PC-9 (cell line): ENCODE results near the gene ARFIP1. TPM values are rescaled to one million over a fixed set of nuclear protein-coding genes. Genes with fewer than 3 reads are reported as not detected.

Experiments used
- BruUV-seq: library from RNA; stranded (reverse); fragments of 400-500 nt; replicated peaks from 2 replicates; lab custom pipeline; 2021; lab: Mats Ljungman, UMichigan
- CTCF ChIA-PET: fragments of 300-600 bp; sonication (Branson Sonifier 250); formaldehyde crosslinking; loops from one replicate; lab custom pipeline; 2022; ENCODE audit warnings: antibody characterized with exemption; lab: Charles Lee
- POLR2A ChIA-PET: fragments of 300-600 bp; sonication (Branson Sonifier 250); formaldehyde crosslinking; loops from one replicate; lab custom pipeline; 2022; ENCODE audit warnings: antibody characterized with exemption; ENCODE audit not compliant: unreplicated experiment; lab: Charles Lee
- DNase-seq, 2 experiments: peaks; one replicate each; pipeline versions ENCODE4 v3.0.0 to v3.0.0-alpha.2; 2015 to 2022; ENCODE audit warnings: mixed read lengths in 1 of 2
- H2AFZ ChIP-seq: fragments of 200-600 bp; sonication (generic); 2 replicates; pipeline ENCODE4 v1.8.1; 2017; ENCODE audit warnings: antibody characterized with exemption
- H3F3A ChIP-seq: fragments of 200-600 bp; sonication (generic); 2 replicates; pipeline ENCODE4 v1.8.1; 2017; ENCODE audit warnings: antibody characterized with exemption, mild to moderate bottlenecking, low read depth; ENCODE audit not compliant: insufficient read depth
- H3K27ac ChIP-seq: fragments of 200-600 bp; sonication (generic); 2 replicates; pipeline ENCODE4 v1.6.1; 2016; ENCODE audit warnings: mixed run types
- H3K27me3 ChIP-seq: fragments of 200-600 bp; sonication (generic); 2 replicates; pipeline ENCODE4 v1.6.1; 2016; ENCODE audit warnings: low read depth, mixed run types; ENCODE audit not compliant: insufficient read depth
- H3K36me3 ChIP-seq: fragments of 200-600 bp; sonication (generic); 2 replicates; pipeline ENCODE4 v1.6.1; 2016; ENCODE audit warnings: low read depth, mixed run types
- H3K4me1 ChIP-seq: fragments of 200-600 bp; sonication (generic); replicated peaks from 2 replicates; pipeline ENCODE4 v1.6.1; 2016; ENCODE audit warnings: mixed run types; ENCODE audit not compliant: insufficient read depth
- H3K4me2 ChIP-seq: fragments of 200-600 bp; sonication (generic); 2 replicates; pipeline ENCODE4 v1.6.1; 2017; ENCODE audit warnings: mixed run types
- H3K4me3 ChIP-seq: fragments of 200-600 bp; sonication (generic); 2 replicates; pipeline ENCODE4 v1.6.1; 2016; ENCODE audit warnings: mixed run types
- H3K79me2 ChIP-seq: fragments of 200-600 bp; sonication (generic); 2 replicates; pipeline ENCODE4 v1.6.1; 2017; ENCODE audit warnings: low read depth, mixed run types
- H3K9me2 ChIP-seq: fragments of 200-600 bp; sonication (generic); 2 replicates; pipeline ENCODE4 v1.8.1; 2017; ENCODE audit warnings: mild to moderate bottlenecking; ENCODE audit not compliant: insufficient read depth
- H3K9me3 ChIP-seq: fragments of 200-600 bp; sonication (generic); 2 replicates; pipeline ENCODE4 v1.8.1; 2016; ENCODE audit warnings: low read depth; ENCODE audit not compliant: insufficient read depth
- H4K20me1 ChIP-seq: fragments of 200-600 bp; sonication (generic); 2 replicates; pipeline ENCODE4 v1.8.1; 2017; ENCODE audit not compliant: insufficient read depth
- EZH2 ChIP-seq: fragments of 200-600 bp; sonication (generic); IDR thresholded peaks from 2 replicates; pipeline ENCODE4 v1.8.0; 2017; ENCODE audit warnings: antibody characterized with exemption, low read depth
- intact Hi-C: fragments of 100-400 bp; cut with micrococcal nuclease; formaldehyde crosslinking; loops from one replicate; pipeline ENCODE4 v1.10.0; 2022; ENCODE audit not compliant: unreplicated experiment
- total RNA-seq: library from RNA; stranded (reverse); gene quantifications from 2 replicates; pipeline ENCODE4 v1.2.3, GENCODE V29; 2021
- TF ChIP-seq, protein P1 (sequence below): fragments of 200-600 bp; sonication (generic); conservative IDR thresholded peaks from 2 replicates; pipeline ENCODE4 v1.6.1; 2017; ENCODE audit warnings: mixed run types, antibody characterized with exemption, mild to moderate bottlenecking, moderate library complexity

ARFIP1 gene
- total RNA-seq, 1 experiment from 2014 or later = 38.4 TPM

DNA sequence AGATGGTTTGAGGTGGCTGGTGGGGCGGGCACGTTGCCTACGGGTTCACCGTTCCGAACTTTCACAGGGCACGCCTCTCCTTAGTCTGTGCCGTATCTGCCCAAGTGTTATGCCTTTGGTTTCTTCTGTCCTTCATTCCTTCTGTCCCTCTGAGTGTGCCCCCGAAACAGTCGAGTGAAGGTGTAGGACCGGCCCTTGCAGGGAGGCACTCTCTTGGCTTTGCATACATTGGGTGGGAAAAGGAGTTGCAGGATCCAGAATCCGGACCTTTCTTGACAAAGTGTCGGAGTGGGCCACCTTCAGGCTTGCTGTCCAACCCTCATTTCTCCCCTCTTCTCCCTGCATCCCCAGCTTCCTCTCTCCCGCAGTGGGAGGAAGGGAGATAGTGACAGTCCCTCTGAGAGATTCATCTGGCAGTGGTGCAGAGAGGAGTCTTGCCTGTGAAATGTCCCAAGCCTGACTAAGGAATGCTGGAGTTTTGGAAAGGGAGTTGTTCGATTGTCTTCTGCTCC, 569 bp downstream of the ARFIP1 start:
- Histone ChIP-seq H3K27me3 (no peaks in the 10 kb centered on the region), H2AFZ (peak overlapping the region; percentile 97), H3K9me3 (no peaks in the 10 kb centered on the region), H3K4me2 (peak overlapping the region; percentile 94), H3K36me3 (no peaks in the 10 kb centered on the region), H3K9me2 (no peaks in the 10 kb centered on the region), H3K4me3 (peak overlapping the region; percentile 72), H3K27ac (peak overlapping the region; percentile 71), H3F3A (no peaks in the 10 kb centered on the region), H3K79me2 (peaks cover 49% of the 10 kb centered on the region), H3K4me1 (peaks cover 24% of the 10 kb centered on the region; the same call in 1 of the 2 replicates), H4K20me1 (no peaks in the 10 kb centered on the region; the same call in 1 of the 2 replicates)
- TF ChIP-seq EZH2 = no peak
- TF ChIP-seq, protein P1, sequence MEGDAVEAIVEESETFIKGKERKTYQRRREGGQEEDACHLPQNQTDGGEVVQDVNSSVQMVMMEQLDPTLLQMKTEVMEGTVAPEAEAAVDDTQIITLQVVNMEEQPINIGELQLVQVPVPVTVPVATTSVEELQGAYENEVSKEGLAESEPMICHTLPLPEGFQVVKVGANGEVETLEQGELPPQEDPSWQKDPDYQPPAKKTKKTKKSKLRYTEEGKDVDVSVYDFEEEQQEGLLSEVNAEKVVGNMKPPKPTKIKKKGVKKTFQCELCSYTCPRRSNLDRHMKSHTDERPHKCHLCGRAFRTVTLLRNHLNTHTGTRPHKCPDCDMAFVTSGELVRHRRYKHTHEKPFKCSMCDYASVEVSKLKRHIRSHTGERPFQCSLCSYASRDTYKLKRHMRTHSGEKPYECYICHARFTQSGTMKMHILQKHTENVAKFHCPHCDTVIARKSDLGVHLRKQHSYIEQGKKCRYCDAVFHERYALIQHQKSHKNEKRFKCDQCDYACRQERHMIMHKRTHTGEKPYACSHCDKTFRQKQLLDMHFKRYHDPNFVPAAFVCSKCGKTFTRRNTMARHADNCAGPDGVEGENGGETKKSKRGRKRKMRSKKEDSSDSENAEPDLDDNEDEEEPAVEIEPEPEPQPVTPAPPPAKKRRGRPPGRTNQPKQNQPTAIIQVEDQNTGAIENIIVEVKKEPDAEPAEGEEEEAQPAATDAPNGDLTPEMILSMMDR = no peak
- ChIA-PET POLR2A (interaction anchor here (0.5 to 1.0 kb wide), 4 partner anchors 17 to 366 kb away, joined by 3 to 12 read pairs (median 4); no protein-coding TSS in a partner anchor), CTCF (no interaction called here)
- DNase-seq = no peak
- intact Hi-C loops = no loop called here
- TSS peak; percentile 53 for BruUV-seq

DNA sequence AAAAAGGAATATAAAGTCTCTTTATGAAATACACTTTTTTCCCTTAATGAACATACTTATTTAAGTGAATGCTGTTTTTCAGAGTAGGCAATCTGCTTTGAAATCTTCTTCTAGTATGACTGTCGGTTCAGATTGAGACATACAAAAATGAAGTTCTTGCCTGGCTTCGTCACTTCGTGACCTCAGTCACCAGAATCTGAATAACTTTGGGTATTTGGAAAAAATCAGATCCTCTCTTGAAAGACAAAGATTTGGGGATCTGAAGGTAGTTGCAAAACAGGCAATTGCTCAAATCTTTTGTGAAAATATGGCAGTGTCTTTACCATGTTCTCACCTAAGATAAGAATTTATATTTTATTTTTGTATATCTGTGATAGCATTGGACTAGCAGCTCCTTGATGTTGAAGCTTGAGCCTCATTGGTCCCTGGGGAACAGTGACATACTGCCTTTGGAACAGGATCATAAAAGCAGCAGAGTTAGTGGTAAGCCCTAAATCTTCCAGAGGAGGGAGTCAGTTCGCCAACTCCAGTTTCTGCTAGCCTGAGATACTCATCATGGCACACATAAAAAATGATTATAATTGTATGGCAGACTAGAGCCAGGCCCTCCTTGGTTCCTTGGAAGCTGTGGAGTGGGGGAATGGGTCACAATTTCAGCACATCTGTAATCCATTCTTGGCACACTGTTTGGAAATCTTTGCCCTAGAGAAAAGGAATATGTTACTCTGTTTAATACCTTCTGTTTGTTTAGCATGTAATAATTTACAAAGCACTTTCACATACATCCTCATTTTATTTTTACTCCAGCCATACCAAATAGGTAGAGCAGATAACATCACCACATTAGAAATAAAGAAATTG, 5.0 kb downstream of the ARFIP1 start:
- TF ChIP-seq EZH2 = no peak
- TF ChIP-seq, protein P1 = no peak
- no peak overlapping the region for H3K27ac ChIP-seq
- CTCF ChIA-PET = no interaction called here

DNA sequence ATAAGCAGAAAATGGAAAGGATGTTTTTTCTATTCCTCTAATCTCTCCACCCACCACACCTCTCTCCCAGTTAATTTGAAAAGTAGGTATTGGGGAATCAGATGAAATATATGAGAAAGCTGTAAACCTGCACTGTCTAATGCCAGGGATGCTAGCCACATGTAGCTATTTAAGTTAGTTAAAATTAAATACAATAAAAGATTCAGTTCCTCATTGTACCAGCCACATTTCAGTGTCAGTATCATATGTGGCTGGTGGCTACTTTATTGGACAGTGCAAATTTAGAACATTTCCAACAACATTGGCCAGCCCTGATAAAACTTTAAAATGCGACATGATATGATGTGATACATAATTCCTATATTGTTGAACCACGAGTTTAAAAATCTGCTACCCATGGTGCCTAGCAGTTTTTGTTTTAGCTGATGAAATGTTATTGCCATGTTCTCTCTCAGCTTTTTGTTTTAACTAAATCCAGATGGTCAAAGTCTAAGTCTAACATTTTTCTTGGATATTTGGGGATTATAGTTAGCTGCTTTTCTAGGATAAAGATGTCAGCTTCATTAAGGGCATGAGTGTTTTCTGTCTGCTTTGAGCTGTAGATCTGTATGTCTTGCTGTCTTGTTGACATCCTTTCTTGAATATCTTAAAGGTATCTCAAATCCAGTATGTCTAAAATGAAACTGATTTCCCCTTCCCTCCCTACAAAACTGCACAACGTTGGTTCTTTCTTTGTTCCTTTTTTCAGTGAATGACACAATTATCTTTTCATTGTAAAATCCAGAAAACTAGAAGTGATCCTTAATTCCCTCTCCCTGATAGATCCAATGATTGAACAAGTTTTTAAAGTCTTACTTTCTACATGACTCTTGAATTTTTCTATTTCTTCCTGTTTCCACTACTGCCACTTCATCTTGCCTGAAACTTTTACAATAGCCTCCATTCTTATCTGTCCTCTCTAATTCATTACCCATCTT, 6.2 kb downstream of the ARFIP1 start:
- peaks cover 15% of the 10 kb centered on the region; the same call in 1 of the 2 replicates for H3K4me1 ChIP-seq
- peaks cover 56% of the 10 kb centered on the region for H3K79me2 ChIP-seq
- H2AFZ ChIP-seq = no peak overlapping the region
- intact Hi-C loops = no loop called here
- POLR2A ChIA-PET = no interaction called here
- H3K9me3 ChIP-seq = no peaks in the 10 kb centered on the region
- no peak for DNase-seq
- no TSS peak for BruUV-seq
- H4K20me1 ChIP-seq = no peaks in the 10 kb centered on the region; the same call in 1 of the 2 replicates
- no peaks in the 10 kb centered on the region for H3K9me2 ChIP-seq
- no peak overlapping the region for H3K4me3 ChIP-seq
- no peak overlapping the region for H3K4me2 ChIP-seq
- no peaks in the 10 kb centered on the region for H3K36me3 ChIP-seq
- CTCF ChIA-PET = no interaction called here
- no peak overlapping the region for H3K27ac ChIP-seq
- TF ChIP-seq EZH2 = no peak
- TF ChIP-seq, protein P1 = no peak
- H3K27me3 ChIP-seq = no peaks in the 10 kb centered on the region
- H3F3A ChIP-seq = no peaks in the 10 kb centered on the region

More for the DNA sequence above, 5.0 kb downstream of the ARFIP1 start:
- no peak overlapping the region for H2AFZ ChIP-seq
- H3K79me2 ChIP-seq = peaks cover 59% of the 10 kb centered on the region
- no peaks in the 10 kb centered on the region for H3K9me2 ChIP-seq
- BruUV-seq = no TSS peak
- no peak overlapping the region for H3K4me2 ChIP-seq
- no peaks in the 10 kb centered on the region for H3F3A ChIP-seq
- no peaks in the 10 kb centered on the region for H3K27me3 ChIP-seq
- H3K4me3 ChIP-seq = no peak overlapping the region
- no peaks in the 10 kb centered on the region; the same call in 1 of the 2 replicates for H4K20me1 ChIP-seq
- peaks cover 18% of the 10 kb centered on the region; the same call in 1 of the 2 replicates for H3K4me1 ChIP-seq
- H3K36me3 ChIP-seq = no peaks in the 10 kb centered on the region
- POLR2A ChIA-PET = no interaction called here
- no peak for DNase-seq
- intact Hi-C loops = no loop called here
- no peaks in the 10 kb centered on the region for H3K9me3 ChIP-seq
